Neuronal stem cell (in vitro differentiated cells): ENCODE results near the gene UBL5. TPM values are rescaled to one million over a fixed set of nuclear protein-coding genes. Genes with fewer than 3 reads are reported as not detected.
"Not testable (repeated sequence)": the region's sequence is repeated elsewhere in the genome, so short reads cannot be mapped to it uniquely, and the experiment has no call there.

ENCODE experiments used
- DNase-seq: peaks from one replicate; pipeline ENCODE4 v3.0.0-alpha.2; 2013; ENCODE audit warnings: low spot score
- H2AFZ ChIP-seq: one replicate; pipeline ENCODE4 v1.6.1; 2013; ENCODE audit warnings: mild to moderate bottlenecking, low read length, inconsistent platforms
- H2AK5ac ChIP-seq: 2 replicates; pipeline ENCODE4 v1.6.1; 2013; ENCODE audit warnings: low read depth, mild to moderate bottlenecking, inconsistent platforms, low read length, moderate library complexity, mixed read lengths
- H2BK120ac ChIP-seq: 2 replicates; pipeline ENCODE4 v1.6.1; 2013; ENCODE audit warnings: low read depth, mild to moderate bottlenecking, inconsistent platforms, low read length, moderate library complexity, mixed read lengths
- H2BK12ac ChIP-seq: one replicate; pipeline ENCODE4 v1.6.1; 2013; ENCODE audit warnings: low read length, inconsistent platforms
- H2BK15ac ChIP-seq: 2 replicates; pipeline ENCODE4 v1.6.1; 2013; ENCODE audit warnings: mild to moderate bottlenecking, low read length, inconsistent platforms, mixed read lengths
- H2BK5ac ChIP-seq: one replicate; pipeline ENCODE4 v1.6.1; 2013; ENCODE audit warnings: inconsistent platforms, mild to moderate bottlenecking, low read length, moderate library complexity
- H3K14ac ChIP-seq: one replicate; pipeline ENCODE4 v1.6.1; 2013; ENCODE audit warnings: low read length, inconsistent platforms
- H3K18ac ChIP-seq: 2 replicates; pipeline ENCODE4 v1.6.1; 2013; ENCODE audit warnings: low read length, inconsistent platforms
- H3K23ac ChIP-seq: 2 replicates; pipeline ENCODE4 v1.6.1; 2013; ENCODE audit warnings: low read depth, mild to moderate bottlenecking, mixed read lengths, low read length, inconsistent platforms; ENCODE audit not compliant: poor library complexity
- H3K27ac ChIP-seq: replicated peaks from 3 replicates; pipeline ENCODE4 v1.5.1; 2013; ENCODE audit warnings: low read length, inconsistent platforms
- H3K27me3 ChIP-seq, 3 experiments: 2 replicates each; pipeline ENCODE4 v1.6.1; 2013; ENCODE audit warnings: low read length in 3 of 3, mild to moderate bottlenecking in 2 of 3, inconsistent platforms in 1 of 3, low read depth in 1 of 3, mixed read lengths in 1 of 3, moderate library complexity in 1 of 3; ENCODE audit not compliant: control insufficient read depth in 3 of 3, insufficient read depth in 3 of 3
- H3K36me3 ChIP-seq, 2 donors: replicated peaks in 1 of 2; 2 replicates each; pipeline ENCODE4 v1.6.1; 2013; ENCODE audit warnings: low read length in 2 of 2; ENCODE audit not compliant: control insufficient read depth in 2 of 2, insufficient read depth in 2 of 2
- H3K4ac ChIP-seq: 2 replicates; pipeline ENCODE4 v1.6.1; 2013; ENCODE audit warnings: inconsistent platforms, mild to moderate bottlenecking, low read length, moderate library complexity
- H3K4me1 ChIP-seq, 2 donors: 1 replicate in 1 of 2; 2 replicates in 1 of 2; pipeline ENCODE4 v1.6.1; 2013; ENCODE audit warnings: low read length in 2 of 2, low read depth in 1 of 2; ENCODE audit not compliant: control insufficient read depth in 2 of 2, insufficient read depth in 1 of 2
- H3K4me2 ChIP-seq: one replicate; pipeline ENCODE4 v1.6.1; 2013; ENCODE audit warnings: mild to moderate bottlenecking, low read length, inconsistent platforms; ENCODE audit not compliant: insufficient read depth, poor library complexity, severe bottlenecking
- H3K4me3 ChIP-seq, 2 donors: 2 replicates each; pipeline ENCODE4 v1.5.1; 2013; ENCODE audit warnings: low read length in 2 of 2, mild to moderate bottlenecking in 2 of 2, inconsistent platforms in 1 of 2, moderate library complexity in 1 of 2
- H3K79me1 ChIP-seq: one replicate; pipeline ENCODE4 v1.6.1; 2013; ENCODE audit warnings: low read depth, mild to moderate bottlenecking, inconsistent platforms, low read length, moderate library complexity
- H3K9ac ChIP-seq: one replicate; pipeline ENCODE4 v1.6.1; 2013; ENCODE audit warnings: mild to moderate bottlenecking, low read depth, low read length, inconsistent platforms; ENCODE audit not compliant: poor library complexity
- H3K9me3 ChIP-seq, 2 donors: replicated peaks in 1 of 2; 2 replicates each; pipeline versions ENCODE3 to v1.6.1; 2013; ENCODE audit warnings: low read length in 2 of 2, mild to moderate bottlenecking in 2 of 2, inconsistent platforms in 1 of 2, low read depth in 1 of 2, mixed read lengths in 1 of 2, moderate library complexity in 1 of 2; ENCODE audit not compliant: control insufficient read depth in 2 of 2, insufficient read depth in 1 of 2
- H4K8ac ChIP-seq: one replicate; pipeline ENCODE4 v1.6.1; 2013; ENCODE audit warnings: low read depth, mild to moderate bottlenecking, inconsistent platforms, low read length, moderate library complexity
- H4K91ac ChIP-seq: one replicate; pipeline ENCODE4 v1.6.1; 2013; ENCODE audit warnings: low read length, low read depth, mild to moderate bottlenecking, inconsistent platforms; ENCODE audit not compliant: poor library complexity
- WGBS, 2 donors: extraction: QIAGEN DNeasy Blood & Tissue Kit; methylation state at CpG; one replicate each; pipeline ENCODE4 v1.1.7; 2013; ENCODE audit warnings: missing lambda C conversion rate in 2 of 2, mixed read lengths in 1 of 2; ENCODE audit not compliant: insufficient read length in 2 of 2, insufficient replicate concordance in 1 of 2; ENCODE audit errors: extremely low coverage in 2 of 2; 5-methylcytosine and 5-hydroxymethylcytosine counted together
- polyA plus RNA-seq, 2 experiments: library from polyadenylated mRNA; stranded (reverse); fragments of 200-250 nt; gene quantifications; one replicate each; pipeline ENCODE4 v1.2.3, GENCODE V29; 2013

The UBL5 gene
- 416 TPM for polyA plus RNA-seq (2013, experiment 1 of 2)
- 386 TPM for polyA plus RNA-seq (2013, experiment 2 of 2)

GRCh38 chr19:9827289-9828238 lies at the start of gene UBL5:
TSS of gene UBL5 (plus strand) at chr19:9827918. CDS start at chr19:9828338, 420 bp downstream.
- Histone ChIP-seq H2BK5ac (no peak within 1 kb of the TSS), H2BK120ac (no peak within 1 kb of the TSS), H3K27ac (peak within 1 kb of the TSS; percentile 47), H2BK15ac (no peak within 1 kb of the TSS), H3K9me3 (no peaks in the 10 kb centered on the region), H3K23ac (peak within 1 kb of the TSS; percentile 94), H3K36me3 (peaks cover 3 to 36% of the 10 kb centered on the region in 2 donors), H2AFZ (peak within 1 kb of the TSS; percentile 90), H3K4ac (no peak within 1 kb of the TSS), H3K79me1 (peaks cover 8% of the 10 kb centered on the region), H4K8ac (no peak within 1 kb of the TSS), H3K27me3 (no peaks in the 10 kb centered on the region), H3K4me1 (peaks cover 5% of the 10 kb centered on the region in 2 donors), H3K14ac (no peak within 1 kb of the TSS), H4K91ac (no peak within 1 kb of the TSS), H3K4me3 (peak within 1 kb of the TSS; percentile 85 to 96), H3K9ac (peak within 1 kb of the TSS; percentile 92), H3K18ac (peak within 1 kb of the TSS; percentile 91), H2AK5ac (peak within 1 kb of the TSS; percentile 65), H2BK12ac (no peak within 1 kb of the TSS), H3K4me2 (peak within 1 kb of the TSS; percentile 89)
- WGBS, 2 donors = no CpG with 5 or more reads among the region's 62 CpGs
- DNase-seq = peak; percentile 83

GRCh38 chr19:9782338-9782737 lies 45.4 kb upstream of the UBL5 start:
- no peak overlapping the region for H4K8ac ChIP-seq
- H3K4ac ChIP-seq = no peak overlapping the region
- H3K36me3 ChIP-seq = no peaks in the 10 kb centered on the region
- H3K4me1 ChIP-seq = peaks cover 3 to 7% of the 10 kb centered on the region in 2 donors
- no peak overlapping the region for H3K9ac ChIP-seq
- H2AFZ ChIP-seq = no peak overlapping the region
- DNase-seq = no peak
- no peaks in the 10 kb centered on the region for H3K27me3 ChIP-seq
- H3K18ac ChIP-seq = no peak overlapping the region
- no peak overlapping the region for H2BK5ac ChIP-seq
- H2BK12ac ChIP-seq = no peak overlapping the region
- H3K23ac ChIP-seq = no peak overlapping the region
- H2BK15ac ChIP-seq = no peak overlapping the region
- no peak overlapping the region for H3K4me2 ChIP-seq
- H2BK120ac ChIP-seq = no peak overlapping the region
- no peak overlapping the region for H3K27ac ChIP-seq
- H3K79me1 ChIP-seq = no peaks in the 10 kb centered on the region
- no peak overlapping the region for H2AK5ac ChIP-seq
- H3K14ac ChIP-seq = no peak overlapping the region
- peaks cover 0 to 2% of the 10 kb centered on the region in 2 donors for H3K9me3 ChIP-seq
- H3K4me3 ChIP-seq = no peak overlapping the region
- no CpG with 5 or more reads among the region's 2 CpGs for WGBS, 2 donors
- peak overlapping the region; percentile 9 for H4K91ac ChIP-seq

GRCh38 chr19:9784163-9784496 lies 43.6 kb upstream of the UBL5 start:
- not testable (repeated sequence) for H2BK5ac ChIP-seq, H2BK120ac ChIP-seq, H2BK12ac ChIP-seq, H3K4ac ChIP-seq, H3K23ac ChIP-seq, H3K79me1 ChIP-seq, H3K9ac ChIP-seq, H3K4me1 ChIP-seq, H3K36me3 ChIP-seq, H3K4me2 ChIP-seq, H3K27me3 ChIP-seq, H4K8ac ChIP-seq, H2BK15ac ChIP-seq, H2AK5ac ChIP-seq, H3K18ac ChIP-seq, DNase-seq, H3K9me3 ChIP-seq, H4K91ac ChIP-seq, H3K14ac ChIP-seq
- WGBS, 2 donors = no CpG with 5 or more reads among the region's 6 CpGs
- Histone ChIP-seq H3K4me3 (peak overlapping the region in 1 of 2 donors; percentile 58), H3K27ac (peak overlapping the region; percentile 28), H2AFZ (peak overlapping the region; percentile 59)
